Liver (tissue), 9 donors: Measurements from ENCODE around the gene PDZD2. TPM values are rescaled to one million over a fixed set of nuclear protein-coding genes. Genes with fewer than 3 reads are reported as not detected.

Source experiments
- DNase-seq: peaks from one replicate; pipeline ENCODE4 v3.0.0-alpha.2; 2017; ENCODE audit warnings: low spot score
- H3K27ac ChIP-seq, 2 donors: one replicate each; pipeline ENCODE4 v1.7.0; 2013; ENCODE audit warnings: inconsistent platforms in 2 of 2, low read length in 2 of 2, control low read depth in 1 of 2, low read depth in 1 of 2, mild to moderate bottlenecking in 1 of 2
- H3K27me3 ChIP-seq, 4 donors: one replicate each; pipeline versions ENCODE4 v1.6.1 to v1.7.0; 2013; ENCODE audit warnings: low read length in 3 of 4, inconsistent platforms in 1 of 4, mild to moderate bottlenecking in 1 of 4, moderate library complexity in 1 of 4; ENCODE audit not compliant: control insufficient read depth in 4 of 4, insufficient read depth in 4 of 4
- H3K36me3 ChIP-seq, 4 donors: one replicate each; pipeline versions ENCODE4 v1.6.1 to v1.7.0; 2013; ENCODE audit warnings: low read length in 3 of 4, mild to moderate bottlenecking in 3 of 4, low read depth in 1 of 4, moderate library complexity in 1 of 4; ENCODE audit not compliant: control insufficient read depth in 4 of 4, insufficient read depth in 3 of 4
- H3K4me1 ChIP-seq, 4 donors: one replicate each; pipeline versions ENCODE4 v1.6.1 to v1.7.0; 2013; ENCODE audit warnings: low read length in 3 of 4, mild to moderate bottlenecking in 3 of 4, moderate library complexity in 1 of 4; ENCODE audit not compliant: control insufficient read depth in 4 of 4, insufficient read depth in 4 of 4
- H3K4me3 ChIP-seq, 3 donors: one replicate each; pipeline versions ENCODE4 v1.6.1 to v1.7.0; 2013; ENCODE audit warnings: low read length in 3 of 3, control low read depth in 1 of 3, low read depth in 1 of 3, mild to moderate bottlenecking in 1 of 3
- H3K9ac ChIP-seq, 2 donors: one replicate each; pipeline ENCODE4 v1.7.0; 2013; ENCODE audit warnings: low read length in 2 of 2, mild to moderate bottlenecking in 2 of 2, moderate library complexity in 2 of 2, control low read depth in 1 of 2, low read depth in 1 of 2
- H3K9me3 ChIP-seq, 4 donors: one replicate each; pipeline versions ENCODE4 v1.6.1 to v1.7.0; 2013; ENCODE audit warnings: low read length in 3 of 4; ENCODE audit not compliant: control insufficient read depth in 4 of 4
- ATF3 ChIP-seq: IDR thresholded peaks from 2 replicates; pipeline ENCODE4 v1.6.1; 2016; ENCODE audit warnings: antibody characterized with exemption
- EGR1 ChIP-seq, 2 donors: IDR thresholded peaks; 2 replicates each; pipeline ENCODE4 v1.6.1; 2016 to 2018; ENCODE audit warnings: antibody characterized with exemption in 2 of 2, low read depth in 2 of 2
- FOXA1 ChIP-seq: IDR thresholded peaks from 2 replicates; pipeline ENCODE4 v1.6.1; 2016; ENCODE audit warnings: antibody characterized with exemption
- FOXA2 ChIP-seq: IDR thresholded peaks from 2 replicates; pipeline ENCODE4 v1.6.1; 2016; ENCODE audit warnings: antibody characterized with exemption
- GABPA ChIP-seq, 2 donors: IDR thresholded peaks in 1 of 2; conservative IDR thresholded peaks in 1 of 2; 2 replicates each; pipeline ENCODE4 v1.6.1; 2016; ENCODE audit warnings: antibody characterized with exemption in 2 of 2, mild to moderate bottlenecking in 1 of 2, moderate library complexity in 1 of 2
- HNF4A ChIP-seq, 2 donors: conservative IDR thresholded peaks; 2 replicates each; pipeline ENCODE4 v1.6.1; 2016; ENCODE audit warnings: antibody characterized with exemption in 2 of 2, mild to moderate bottlenecking in 2 of 2
- HNF4G ChIP-seq: IDR thresholded peaks from 2 replicates; pipeline ENCODE4 v1.6.1; 2016; ENCODE audit warnings: antibody characterized with exemption
- JUND ChIP-seq, 2 donors: IDR thresholded peaks; 2 replicates each; pipeline ENCODE4 v1.6.1; 2016; ENCODE audit warnings: antibody characterized with exemption in 2 of 2
- MAX ChIP-seq: IDR thresholded peaks from 2 replicates; pipeline ENCODE4 v1.6.1; 2016; ENCODE audit warnings: antibody characterized with exemption
- NR2F2 ChIP-seq: IDR thresholded peaks from 2 replicates; pipeline ENCODE4 v1.6.1; 2016; ENCODE audit warnings: antibody characterized with exemption
- RAD21 ChIP-seq, 2 donors: IDR thresholded peaks; 2 replicates each; pipeline ENCODE4 v1.6.1; 2016; ENCODE audit warnings: antibody characterized with exemption in 2 of 2, mild to moderate bottlenecking in 2 of 2
- RXRA ChIP-seq, 2 donors: IDR thresholded peaks; 2 replicates each; pipeline ENCODE4 v1.6.1; 2017 to 2018; ENCODE audit warnings: antibody characterized with exemption in 2 of 2, mild to moderate bottlenecking in 1 of 2
- SP1 ChIP-seq: IDR thresholded peaks from 2 replicates; pipeline ENCODE4 v1.6.1; 2018; ENCODE audit warnings: antibody characterized with exemption, mild to moderate bottlenecking
- TAF1 ChIP-seq: conservative IDR thresholded peaks from 2 replicates; pipeline ENCODE4 v1.6.1; 2016; ENCODE audit warnings: antibody characterized with exemption, mild to moderate bottlenecking
- YY1 ChIP-seq: IDR thresholded peaks from 2 replicates; pipeline ENCODE4 v1.6.1; 2016; ENCODE audit warnings: antibody characterized with exemption, mild to moderate bottlenecking
- WGBS: extraction: QIAGEN DNeasy Blood & Tissue Kit; methylation state at CpG from one replicate; pipeline ENCODE4 v1.1.7; 2013; 5-methylcytosine and 5-hydroxymethylcytosine counted together
- polyA plus RNA-seq, 2 donors: library from polyadenylated mRNA; stranded (reverse) in 1 of 2; unstranded in 1 of 2; fragments of 200-250 nt in 1 of 2; fragments of >200 nt in 1 of 2; fragmentation: Nextera tagmentation in 1 of 2; extraction: Ambion mirVana in 1 of 2; gene quantifications; one replicate each; pipeline versions ENCODE4 v1.2.1 to v1.2.3, GENCODE V29; 2013 to 2015
- total RNA-seq, 2 donors: library from RNA; depleted of rRNA; stranded (reverse); fragments of >200 nt; gene quantifications; one replicate each; pipeline ENCODE4 v1.2.3, GENCODE V29; 2014
- TF ChIP-seq, protein P1 (sequence below): IDR thresholded peaks from 2 replicates; pipeline ENCODE4 v1.6.1; 2016; ENCODE audit warnings: antibody characterized with exemption, mild to moderate bottlenecking
- TF ChIP-seq, protein P2 (sequence below): IDR thresholded peaks from 2 replicates; pipeline ENCODE4 v1.6.1; 2016; ENCODE audit warnings: antibody characterized with exemption
- TF ChIP-seq, protein P3 (sequence below): fragments of 150-350 bp; IDR thresholded peaks from 2 replicates; pipeline ENCODE4 v1.5.1; 2017; ENCODE audit warnings: improper control_type of control experiment, low read depth, low read length; ENCODE audit not compliant: missing input control
- donor health status: healthy.
- donor health status: healthy.
- donor health status: healthy.
- donor health status: healthy.
- donor health status: healthy.

The PDZD2 gene
- total and polyA plus RNA-seq, 4 donors, result 0.27 to 1.1 (median 0.54) TPM

DNA sequence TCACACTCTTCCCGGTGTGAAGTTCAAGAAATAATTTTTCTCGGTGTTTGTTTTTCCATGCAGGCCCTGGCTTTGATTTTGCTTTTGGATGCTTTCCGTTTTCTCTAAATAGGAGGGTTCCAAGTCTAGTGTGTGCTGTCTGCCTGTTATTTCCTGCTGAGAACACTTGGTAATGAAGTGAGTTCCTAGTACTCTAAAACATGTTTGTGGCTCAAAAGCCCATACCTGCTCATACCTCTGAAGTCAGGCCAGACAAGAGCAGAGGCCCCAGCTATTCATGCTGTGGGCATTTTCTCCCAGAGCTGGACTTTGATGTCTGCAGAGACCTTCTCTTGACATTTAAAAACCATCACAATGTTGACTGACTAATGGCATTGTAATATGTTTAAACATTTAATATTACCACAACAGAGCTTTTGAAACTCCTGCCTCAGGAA, 324.0 kb downstream of the PDZD2 start (continued):
- TF ChIP-seq, protein P1, sequence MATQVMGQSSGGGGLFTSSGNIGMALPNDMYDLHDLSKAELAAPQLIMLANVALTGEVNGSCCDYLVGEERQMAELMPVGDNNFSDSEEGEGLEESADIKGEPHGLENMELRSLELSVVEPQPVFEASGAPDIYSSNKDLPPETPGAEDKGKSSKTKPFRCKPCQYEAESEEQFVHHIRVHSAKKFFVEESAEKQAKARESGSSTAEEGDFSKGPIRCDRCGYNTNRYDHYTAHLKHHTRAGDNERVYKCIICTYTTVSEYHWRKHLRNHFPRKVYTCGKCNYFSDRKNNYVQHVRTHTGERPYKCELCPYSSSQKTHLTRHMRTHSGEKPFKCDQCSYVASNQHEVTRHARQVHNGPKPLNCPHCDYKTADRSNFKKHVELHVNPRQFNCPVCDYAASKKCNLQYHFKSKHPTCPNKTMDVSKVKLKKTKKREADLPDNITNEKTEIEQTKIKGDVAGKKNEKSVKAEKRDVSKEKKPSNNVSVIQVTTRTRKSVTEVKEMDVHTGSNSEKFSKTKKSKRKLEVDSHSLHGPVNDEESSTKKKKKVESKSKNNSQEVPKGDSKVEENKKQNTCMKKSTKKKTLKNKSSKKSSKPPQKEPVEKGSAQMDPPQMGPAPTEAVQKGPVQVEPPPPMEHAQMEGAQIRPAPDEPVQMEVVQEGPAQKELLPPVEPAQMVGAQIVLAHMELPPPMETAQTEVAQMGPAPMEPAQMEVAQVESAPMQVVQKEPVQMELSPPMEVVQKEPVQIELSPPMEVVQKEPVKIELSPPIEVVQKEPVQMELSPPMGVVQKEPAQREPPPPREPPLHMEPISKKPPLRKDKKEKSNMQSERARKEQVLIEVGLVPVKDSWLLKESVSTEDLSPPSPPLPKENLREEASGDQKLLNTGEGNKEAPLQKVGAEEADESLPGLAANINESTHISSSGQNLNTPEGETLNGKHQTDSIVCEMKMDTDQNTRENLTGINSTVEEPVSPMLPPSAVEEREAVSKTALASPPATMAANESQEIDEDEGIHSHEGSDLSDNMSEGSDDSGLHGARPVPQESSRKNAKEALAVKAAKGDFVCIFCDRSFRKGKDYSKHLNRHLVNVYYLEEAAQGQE, result no peak
- no peak for TF ChIP-seq SP1

DNA sequence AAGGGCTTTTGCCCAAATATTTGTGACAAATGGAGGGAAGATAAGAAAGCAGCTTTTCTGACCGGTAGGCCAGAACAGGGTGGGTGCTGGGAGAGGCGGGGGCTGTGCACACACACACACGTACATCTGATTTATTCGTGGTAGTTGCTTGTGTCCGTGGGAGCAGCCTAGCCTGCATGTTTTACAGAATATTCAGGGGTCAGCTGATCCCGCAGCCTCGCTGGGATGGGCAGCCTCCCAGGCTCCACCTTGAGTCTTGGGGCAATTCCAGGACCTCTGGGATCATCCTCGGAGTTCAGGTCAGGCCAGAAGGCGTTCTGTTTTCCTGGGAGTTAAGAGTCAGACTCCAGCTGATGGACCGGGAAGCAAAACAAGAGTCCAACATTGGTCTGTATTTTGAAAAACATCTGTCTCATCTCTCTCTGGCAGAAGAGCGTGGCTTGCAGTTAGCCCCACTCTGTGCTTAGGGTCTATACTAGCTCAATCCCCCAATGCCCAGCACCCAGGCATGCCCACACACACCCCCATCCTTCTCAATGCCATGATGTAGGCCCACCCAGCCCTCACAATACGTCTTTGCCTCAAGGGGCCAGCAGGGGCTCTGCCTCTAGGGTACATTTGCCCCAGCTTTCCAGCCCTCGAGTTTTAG, 324.6 kb downstream of the PDZD2 start:
- H3K27me3 ChIP-seq, result peaks cover 0 to 2% (median 0%) of the 10 kb centered on the region in 4 donors
- no peak overlapping the region for H3K4me3 ChIP-seq
- TF ChIP-seq HNF4A (conservative IDR thresholded peaks at IDR 0.05), result no peak
- TF ChIP-seq MAX, result no peak
- TF ChIP-seq RXRA (IDR thresholded peaks at IDR 0.05), result no peak
- TF ChIP-seq, protein P2, sequence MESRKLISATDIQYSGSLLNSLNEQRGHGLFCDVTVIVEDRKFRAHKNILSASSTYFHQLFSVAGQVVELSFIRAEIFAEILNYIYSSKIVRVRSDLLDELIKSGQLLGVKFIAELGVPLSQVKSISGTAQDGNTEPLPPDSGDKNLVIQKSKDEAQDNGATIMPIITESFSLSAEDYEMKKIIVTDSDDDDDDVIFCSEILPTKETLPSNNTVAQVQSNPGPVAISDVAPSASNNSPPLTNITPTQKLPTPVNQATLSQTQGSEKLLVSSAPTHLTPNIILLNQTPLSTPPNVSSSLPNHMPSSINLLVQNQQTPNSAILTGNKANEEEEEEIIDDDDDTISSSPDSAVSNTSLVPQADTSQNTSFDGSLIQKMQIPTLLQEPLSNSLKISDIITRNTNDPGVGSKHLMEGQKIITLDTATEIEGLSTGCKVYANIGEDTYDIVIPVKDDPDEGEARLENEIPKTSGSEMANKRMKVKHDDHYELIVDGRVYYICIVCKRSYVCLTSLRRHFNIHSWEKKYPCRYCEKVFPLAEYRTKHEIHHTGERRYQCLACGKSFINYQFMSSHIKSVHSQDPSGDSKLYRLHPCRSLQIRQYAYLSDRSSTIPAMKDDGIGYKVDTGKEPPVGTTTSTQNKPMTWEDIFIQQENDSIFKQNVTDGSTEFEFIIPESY, result no peak
- no peak for TF ChIP-seq ATF3
- TF ChIP-seq RAD21 (IDR thresholded peaks at IDR 0.05), result no peak
- WGBS, result 80% methylated on average over 13 of the region's 13 CpGs
- H3K27ac ChIP-seq, result no peak overlapping the region
- DNase-seq, result no peak
- H3K9ac ChIP-seq, result no peak overlapping the region
- no peaks in the 10 kb centered on the region for H3K4me1 ChIP-seq
- no peaks in the 10 kb centered on the region for H3K36me3 ChIP-seq
- H3K9me3 ChIP-seq, result no peaks in the 10 kb centered on the region

- Histone ChIP-seq H3K9me3 (no peaks in the 10 kb centered on the region), H3K4me3 (no peak overlapping the region), H3K27ac (no peak overlapping the region), H3K4me1 (no peaks in the 10 kb centered on the region), H3K9ac (no peak overlapping the region), H3K27me3 (peaks cover 0 to 2% (median 0%) of the 10 kb centered on the region in 4 donors), H3K36me3 (no peaks in the 10 kb centered on the region)
- no peak for DNase-seq
- WGBS, result 88% methylated on average over 2 of the region's 2 CpGs
- TF ChIP-seq FOXA1 (no peak), HNF4A (conservative IDR thresholded peaks at IDR 0.05) (no peak), HNF4G (no peak), JUND (IDR thresholded peaks at IDR 0.05) (no peak), RXRA (IDR thresholded peaks at IDR 0.05) (no peak), SP1 (no peak), FOXA2 (no peak), GABPA (IDR thresholded peaks at IDR 0.05 in 1 of 2, conservative IDR thresholded peaks at IDR 0.05 in 1 of 2) (no peak), EGR1 (IDR thresholded peaks at IDR 0.05; ENCODE audit: low read depth in 2 of 2) (no peak), MAX (no peak), ATF3 (no peak), RAD21 (IDR thresholded peaks at IDR 0.05) (no peak), TAF1 (no peak), NR2F2 (no peak), YY1 (no peak)
- TF ChIP-seq, protein P3, sequence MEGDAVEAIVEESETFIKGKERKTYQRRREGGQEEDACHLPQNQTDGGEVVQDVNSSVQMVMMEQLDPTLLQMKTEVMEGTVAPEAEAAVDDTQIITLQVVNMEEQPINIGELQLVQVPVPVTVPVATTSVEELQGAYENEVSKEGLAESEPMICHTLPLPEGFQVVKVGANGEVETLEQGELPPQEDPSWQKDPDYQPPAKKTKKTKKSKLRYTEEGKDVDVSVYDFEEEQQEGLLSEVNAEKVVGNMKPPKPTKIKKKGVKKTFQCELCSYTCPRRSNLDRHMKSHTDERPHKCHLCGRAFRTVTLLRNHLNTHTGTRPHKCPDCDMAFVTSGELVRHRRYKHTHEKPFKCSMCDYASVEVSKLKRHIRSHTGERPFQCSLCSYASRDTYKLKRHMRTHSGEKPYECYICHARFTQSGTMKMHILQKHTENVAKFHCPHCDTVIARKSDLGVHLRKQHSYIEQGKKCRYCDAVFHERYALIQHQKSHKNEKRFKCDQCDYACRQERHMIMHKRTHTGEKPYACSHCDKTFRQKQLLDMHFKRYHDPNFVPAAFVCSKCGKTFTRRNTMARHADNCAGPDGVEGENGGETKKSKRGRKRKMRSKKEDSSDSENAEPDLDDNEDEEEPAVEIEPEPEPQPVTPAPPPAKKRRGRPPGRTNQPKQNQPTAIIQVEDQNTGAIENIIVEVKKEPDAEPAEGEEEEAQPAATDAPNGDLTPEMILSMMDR, result no peak
- TF ChIP-seq, protein P2, result no peak
Observed at GRCh38 chr5:31964007-31964360, 325.1 kb downstream of the PDZD2 start.
